ENCODE measurements around the gene ESF1.
"Not testable (repeated sequence)": the region's sequence is repeated elsewhere in the genome, so short reads cannot be mapped to it uniquely, and the experiment has no call there.

Gene ESF1

GRCh38 chr20:13739731-13740649, 44.7 kb downstream of the ESF1 start:
- in situ Hi-C loops (cut with MboI; ENCODE audit: low sequenced_read_pairs) = no loop called here

GRCh38 chr20:13738187-13738586, 46.5 kb downstream of the ESF1 start:
- in situ Hi-C loops (cut with MboI; ENCODE audit: low sequenced_read_pairs) = not testable (repeated sequence)

GRCh38 chr20:13736436-13737191, 48.1 kb downstream of the ESF1 start:
- in situ Hi-C loops (cut with MboI; ENCODE audit: low sequenced_read_pairs) = no loop called here

GRCh38 chr20:13735826-13736225, 48.9 kb downstream of the ESF1 start:
- in situ Hi-C loops (cut with MboI; ENCODE audit: low sequenced_read_pairs) = no loop called here

- in situ Hi-C loops (cut with MboI; ENCODE audit: low sequenced_read_pairs) = no loop called here
Observed at GRCh38 chr20:13723011-13723410, 61.7 kb downstream of the ESF1 start.

GRCh38 chr20:13718171-13718570, 66.5 kb downstream of the ESF1 start:
- in situ Hi-C loops (cut with MboI; ENCODE audit: low sequenced_read_pairs) = no loop called here

- in situ Hi-C loops (cut with MboI; ENCODE audit: low sequenced_read_pairs) = no loop called here
Observed at GRCh38 chr20:13717631-13718044, 67.1 kb downstream of the ESF1 start.

- in situ Hi-C loops (cut with MboI; ENCODE audit: low sequenced_read_pairs) = no loop called here
Observed at GRCh38 chr20:13715171-13715570, 69.5 kb downstream of the ESF1 start.

- in situ Hi-C loops (cut with MboI; ENCODE audit: low sequenced_read_pairs) = no loop called here
Observed at GRCh38 chr20:13708234-13708633, 76.5 kb downstream of the ESF1 start.

GRCh38 chr20:13703265-13703664, 81.5 kb downstream of the ESF1 start:
- in situ Hi-C loops (cut with MboI; ENCODE audit: low sequenced_read_pairs) = no loop called here

- in situ Hi-C loops (cut with MboI; ENCODE audit: low sequenced_read_pairs) = no loop called here
Observed at GRCh38 chr20:13701486-13701885, 83.2 kb downstream of the ESF1 start.

- in situ Hi-C loops (cut with MboI; ENCODE audit: low sequenced_read_pairs) = no loop called here
Observed at GRCh38 chr20:13700761-13701160, 84.0 kb downstream of the ESF1 start.

- in situ Hi-C loops (cut with MboI; ENCODE audit: low sequenced_read_pairs) = no loop called here
Observed at GRCh38 chr20:13694420-13695150, 90.1 kb downstream of the ESF1 start.

GRCh38 chr20:13692802-13693736, 91.7 kb downstream of the ESF1 start:
- in situ Hi-C loops (cut with MboI; ENCODE audit: low sequenced_read_pairs) = no loop called here

GRCh38 chr20:13690943-13691342, 93.8 kb downstream of the ESF1 start:
- in situ Hi-C loops (cut with MboI; ENCODE audit: low sequenced_read_pairs) = no loop called here

- in situ Hi-C loops (cut with MboI; ENCODE audit: low sequenced_read_pairs) = no loop called here
Observed at GRCh38 chr20:13687815-13688214, 96.9 kb downstream of the ESF1 start.

GRCh38 chr20:13685623-13686022, 99.1 kb downstream of the ESF1 start:
- in situ Hi-C loops (cut with MboI; ENCODE audit: low sequenced_read_pairs) = no loop called here

GRCh38 chr20:13684566-13685222, 100.0 kb downstream of the ESF1 start:
- in situ Hi-C loops (cut with MboI; ENCODE audit: low sequenced_read_pairs) = no loop called here

- in situ Hi-C loops (cut with MboI; ENCODE audit: low sequenced_read_pairs) = no loop called here
Observed at GRCh38 chr20:13683833-13684232, 100.9 kb downstream of the ESF1 start.
